ENCODE measurements around the gene SLX9. TPM values are rescaled to one million over a fixed set of nuclear protein-coding genes. Genes with fewer than 3 reads are reported as not detected.

The SLX9 gene
- total RNA-seq, 1 experiment from 2014 or later, result 77.2 TPM

DNA sequence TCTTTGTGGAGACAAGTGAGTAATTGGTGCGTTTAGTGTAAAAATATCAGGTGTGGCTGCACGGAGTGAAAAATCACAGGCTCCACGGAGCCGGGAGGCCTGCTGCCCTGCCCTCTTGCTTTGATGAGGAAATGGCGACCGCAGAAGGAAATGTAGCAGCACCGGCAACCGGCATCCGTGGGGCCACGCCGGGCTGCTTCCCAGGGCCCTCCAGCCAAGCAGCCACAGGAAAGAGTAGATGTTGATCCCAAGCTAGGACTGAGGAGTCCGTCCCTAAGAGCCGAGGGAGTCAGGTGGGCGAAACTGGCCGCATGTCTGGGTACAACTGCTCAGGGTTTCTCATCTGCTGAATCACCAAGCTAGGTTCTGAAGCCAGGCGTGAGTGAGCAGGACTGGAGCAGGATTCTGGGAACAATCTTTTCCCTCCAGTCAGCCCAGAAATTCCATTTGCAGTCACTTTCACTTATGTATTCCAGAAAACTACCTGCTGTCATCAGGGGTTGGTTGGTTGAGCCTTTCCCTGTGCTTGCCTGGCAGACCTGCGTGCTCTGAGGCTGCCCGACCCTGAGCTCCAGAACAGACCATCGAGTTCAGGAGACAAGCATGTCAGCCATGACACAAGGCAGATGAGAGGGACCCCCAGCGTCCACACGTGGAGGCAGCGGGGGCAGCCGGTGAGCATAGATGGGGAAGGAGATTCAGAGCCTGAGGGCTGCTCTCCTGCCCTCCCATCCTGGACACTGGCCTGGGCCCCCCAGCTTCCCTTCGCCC, 13.3 kb upstream of the SLX9 start:
- POLR2A ChIA-PET, result no interaction called here
- no peak for DNase-seq (ENCODE audit: low spot score)
- H3K36me3 Mint-ChIP-seq, result no peaks in the 10 kb centered on the region
- no peak overlapping the region for H3K4me3 Mint-ChIP-seq
- H3K27ac Mint-ChIP-seq, result no peak overlapping the region
- no peak for ATAC-seq
- H3K27me3 Mint-ChIP-seq (ENCODE audit: low read depth), result peaks cover 47% of the 10 kb centered on the region
- peaks cover 41% of the 10 kb centered on the region for H3K4me1 Mint-ChIP-seq
- TF ChIP-seq GABPB1 (CRISPR knock-in tag; IDR thresholded peaks at IDR 0.05) (no peak), TP53 (CRISPR knock-in tag; IDR thresholded peaks at IDR 0.05) (no peak)
- TF ChIP-seq, protein P1, sequence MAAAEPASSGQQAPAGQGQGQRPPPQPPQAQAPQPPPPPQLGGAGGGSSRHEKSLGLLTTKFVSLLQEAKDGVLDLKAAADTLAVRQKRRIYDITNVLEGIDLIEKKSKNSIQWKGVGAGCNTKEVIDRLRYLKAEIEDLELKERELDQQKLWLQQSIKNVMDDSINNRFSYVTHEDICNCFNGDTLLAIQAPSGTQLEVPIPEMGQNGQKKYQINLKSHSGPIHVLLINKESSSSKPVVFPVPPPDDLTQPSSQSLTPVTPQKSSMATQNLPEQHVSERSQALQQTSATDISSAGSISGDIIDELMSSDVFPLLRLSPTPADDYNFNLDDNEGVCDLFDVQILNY (CRISPR knock-in tag; IDR thresholded peaks at IDR 0.05), result no peak
- TF ChIP-seq, protein P2, sequence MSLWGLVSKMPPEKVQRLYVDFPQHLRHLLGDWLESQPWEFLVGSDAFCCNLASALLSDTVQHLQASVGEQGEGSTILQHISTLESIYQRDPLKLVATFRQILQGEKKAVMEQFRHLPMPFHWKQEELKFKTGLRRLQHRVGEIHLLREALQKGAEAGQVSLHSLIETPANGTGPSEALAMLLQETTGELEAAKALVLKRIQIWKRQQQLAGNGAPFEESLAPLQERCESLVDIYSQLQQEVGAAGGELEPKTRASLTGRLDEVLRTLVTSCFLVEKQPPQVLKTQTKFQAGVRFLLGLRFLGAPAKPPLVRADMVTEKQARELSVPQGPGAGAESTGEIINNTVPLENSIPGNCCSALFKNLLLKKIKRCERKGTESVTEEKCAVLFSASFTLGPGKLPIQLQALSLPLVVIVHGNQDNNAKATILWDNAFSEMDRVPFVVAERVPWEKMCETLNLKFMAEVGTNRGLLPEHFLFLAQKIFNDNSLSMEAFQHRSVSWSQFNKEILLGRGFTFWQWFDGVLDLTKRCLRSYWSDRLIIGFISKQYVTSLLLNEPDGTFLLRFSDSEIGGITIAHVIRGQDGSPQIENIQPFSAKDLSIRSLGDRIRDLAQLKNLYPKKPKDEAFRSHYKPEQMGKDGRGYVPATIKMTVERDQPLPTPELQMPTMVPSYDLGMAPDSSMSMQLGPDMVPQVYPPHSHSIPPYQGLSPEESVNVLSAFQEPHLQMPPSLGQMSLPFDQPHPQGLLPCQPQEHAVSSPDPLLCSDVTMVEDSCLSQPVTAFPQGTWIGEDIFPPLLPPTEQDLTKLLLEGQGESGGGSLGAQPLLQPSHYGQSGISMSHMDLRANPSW (CRISPR knock-in tag; conservative IDR thresholded peaks at IDR 0.05; ENCODE audit: low read depth), result no peak
- H3K9me3 Mint-ChIP-seq, result no peaks in the 10 kb centered on the region
- CTCF ChIA-PET, result interaction anchor here (0.8 to 2.2 kb wide), 4 partner anchors 23 to 133 kb away, joined by 3 to 11 read pairs (median 4); partner anchors contain the start of gene PTTG1IP

DNA sequence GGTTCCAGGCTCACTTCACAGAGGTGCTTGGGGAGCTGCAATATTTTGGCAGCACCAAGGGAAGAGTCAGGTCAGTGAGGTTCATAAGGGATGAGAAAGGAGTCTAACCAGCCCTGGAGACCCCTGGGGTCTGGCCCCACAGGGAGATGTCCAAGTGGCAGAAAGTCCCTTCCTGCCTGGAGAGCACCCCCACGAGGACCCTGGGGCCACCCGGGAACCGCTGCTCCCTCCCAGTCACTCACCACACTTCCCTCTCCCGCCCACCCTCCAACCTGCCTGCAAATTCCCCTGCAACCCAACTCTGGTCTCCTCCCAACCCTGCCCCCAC, 12.6 kb upstream of the SLX9 start:
- DNase-seq (ENCODE audit: low spot score) (no peak), ATAC-seq (no peak)
- POLR2A ChIA-PET, result no interaction called here
- Mint-ChIP-seq H3K4me3 (peak overlapping the region; percentile 9; the same call in 1 of the 2 replicates), H3K9me3 (no peaks in the 10 kb centered on the region), H3K27me3 (ENCODE audit: low read depth) (peaks cover 55% of the 10 kb centered on the region), H3K4me1 (peaks cover 41% of the 10 kb centered on the region), H3K36me3 (no peaks in the 10 kb centered on the region), H3K27ac (no peak overlapping the region)
- CTCF ChIA-PET, result interaction anchor here (0.6 to 2.2 kb wide), 9 partner anchors 20 to 213 kb away, joined by 3 to 11 read pairs (median 5); partner anchors contain the start of gene PTTG1IP
- TF ChIP-seq, protein P3, sequence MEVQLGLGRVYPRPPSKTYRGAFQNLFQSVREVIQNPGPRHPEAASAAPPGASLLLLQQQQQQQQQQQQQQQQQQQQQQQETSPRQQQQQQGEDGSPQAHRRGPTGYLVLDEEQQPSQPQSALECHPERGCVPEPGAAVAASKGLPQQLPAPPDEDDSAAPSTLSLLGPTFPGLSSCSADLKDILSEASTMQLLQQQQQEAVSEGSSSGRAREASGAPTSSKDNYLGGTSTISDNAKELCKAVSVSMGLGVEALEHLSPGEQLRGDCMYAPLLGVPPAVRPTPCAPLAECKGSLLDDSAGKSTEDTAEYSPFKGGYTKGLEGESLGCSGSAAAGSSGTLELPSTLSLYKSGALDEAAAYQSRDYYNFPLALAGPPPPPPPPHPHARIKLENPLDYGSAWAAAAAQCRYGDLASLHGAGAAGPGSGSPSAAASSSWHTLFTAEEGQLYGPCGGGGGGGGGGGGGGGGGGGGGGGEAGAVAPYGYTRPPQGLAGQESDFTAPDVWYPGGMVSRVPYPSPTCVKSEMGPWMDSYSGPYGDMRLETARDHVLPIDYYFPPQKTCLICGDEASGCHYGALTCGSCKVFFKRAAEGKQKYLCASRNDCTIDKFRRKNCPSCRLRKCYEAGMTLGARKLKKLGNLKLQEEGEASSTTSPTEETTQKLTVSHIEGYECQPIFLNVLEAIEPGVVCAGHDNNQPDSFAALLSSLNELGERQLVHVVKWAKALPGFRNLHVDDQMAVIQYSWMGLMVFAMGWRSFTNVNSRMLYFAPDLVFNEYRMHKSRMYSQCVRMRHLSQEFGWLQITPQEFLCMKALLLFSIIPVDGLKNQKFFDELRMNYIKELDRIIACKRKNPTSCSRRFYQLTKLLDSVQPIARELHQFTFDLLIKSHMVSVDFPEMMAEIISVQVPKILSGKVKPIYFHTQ (CRISPR knock-in tag; IDR thresholded peaks at IDR 0.05), result no peak
- TF ChIP-seq, protein P2 (CRISPR knock-in tag; conservative IDR thresholded peaks at IDR 0.05; ENCODE audit: low read depth), result no peak
- TF ChIP-seq PRRX2 (CRISPR knock-in tag; IDR thresholded peaks at IDR 0.05), result no peak
- TF ChIP-seq, protein P1 (CRISPR knock-in tag; IDR thresholded peaks at IDR 0.05), result no peak
- TF ChIP-seq ESRRA (CRISPR knock-in tag; IDR thresholded peaks at IDR 0.05; ENCODE audit: borderline replicate concordance), result no peak
- no peak for TF ChIP-seq ZBTB21 (CRISPR knock-in tag; IDR thresholded peaks at IDR 0.05; ENCODE audit: borderline replicate concordance)
- TF ChIP-seq NFE2L1 (CRISPR knock-in tag; IDR thresholded peaks at IDR 0.05), result no peak
- TF ChIP-seq, protein P4, sequence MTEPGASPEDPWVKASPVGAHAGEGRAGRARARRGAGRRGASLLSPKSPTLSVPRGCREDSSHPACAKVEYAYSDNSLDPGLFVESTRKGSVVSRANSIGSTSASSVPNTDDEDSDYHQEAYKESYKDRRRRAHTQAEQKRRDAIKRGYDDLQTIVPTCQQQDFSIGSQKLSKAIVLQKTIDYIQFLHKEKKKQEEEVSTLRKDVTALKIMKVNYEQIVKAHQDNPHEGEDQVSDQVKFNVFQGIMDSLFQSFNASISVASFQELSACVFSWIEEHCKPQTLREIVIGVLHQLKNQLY (CRISPR knock-in tag; IDR thresholded peaks at IDR 0.05), result no peak
- TF ChIP-seq HMGA2 (CRISPR knock-in tag; IDR thresholded peaks at IDR 0.05), result no peak
- TF ChIP-seq, protein P5, sequence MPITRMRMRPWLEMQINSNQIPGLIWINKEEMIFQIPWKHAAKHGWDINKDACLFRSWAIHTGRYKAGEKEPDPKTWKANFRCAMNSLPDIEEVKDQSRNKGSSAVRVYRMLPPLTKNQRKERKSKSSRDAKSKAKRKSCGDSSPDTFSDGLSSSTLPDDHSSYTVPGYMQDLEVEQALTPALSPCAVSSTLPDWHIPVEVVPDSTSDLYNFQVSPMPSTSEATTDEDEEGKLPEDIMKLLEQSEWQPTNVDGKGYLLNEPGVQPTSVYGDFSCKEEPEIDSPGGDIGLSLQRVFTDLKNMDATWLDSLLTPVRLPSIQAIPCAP (CRISPR knock-in tag; IDR thresholded peaks at IDR 0.05), result no peak
- TF ChIP-seq, protein P6, sequence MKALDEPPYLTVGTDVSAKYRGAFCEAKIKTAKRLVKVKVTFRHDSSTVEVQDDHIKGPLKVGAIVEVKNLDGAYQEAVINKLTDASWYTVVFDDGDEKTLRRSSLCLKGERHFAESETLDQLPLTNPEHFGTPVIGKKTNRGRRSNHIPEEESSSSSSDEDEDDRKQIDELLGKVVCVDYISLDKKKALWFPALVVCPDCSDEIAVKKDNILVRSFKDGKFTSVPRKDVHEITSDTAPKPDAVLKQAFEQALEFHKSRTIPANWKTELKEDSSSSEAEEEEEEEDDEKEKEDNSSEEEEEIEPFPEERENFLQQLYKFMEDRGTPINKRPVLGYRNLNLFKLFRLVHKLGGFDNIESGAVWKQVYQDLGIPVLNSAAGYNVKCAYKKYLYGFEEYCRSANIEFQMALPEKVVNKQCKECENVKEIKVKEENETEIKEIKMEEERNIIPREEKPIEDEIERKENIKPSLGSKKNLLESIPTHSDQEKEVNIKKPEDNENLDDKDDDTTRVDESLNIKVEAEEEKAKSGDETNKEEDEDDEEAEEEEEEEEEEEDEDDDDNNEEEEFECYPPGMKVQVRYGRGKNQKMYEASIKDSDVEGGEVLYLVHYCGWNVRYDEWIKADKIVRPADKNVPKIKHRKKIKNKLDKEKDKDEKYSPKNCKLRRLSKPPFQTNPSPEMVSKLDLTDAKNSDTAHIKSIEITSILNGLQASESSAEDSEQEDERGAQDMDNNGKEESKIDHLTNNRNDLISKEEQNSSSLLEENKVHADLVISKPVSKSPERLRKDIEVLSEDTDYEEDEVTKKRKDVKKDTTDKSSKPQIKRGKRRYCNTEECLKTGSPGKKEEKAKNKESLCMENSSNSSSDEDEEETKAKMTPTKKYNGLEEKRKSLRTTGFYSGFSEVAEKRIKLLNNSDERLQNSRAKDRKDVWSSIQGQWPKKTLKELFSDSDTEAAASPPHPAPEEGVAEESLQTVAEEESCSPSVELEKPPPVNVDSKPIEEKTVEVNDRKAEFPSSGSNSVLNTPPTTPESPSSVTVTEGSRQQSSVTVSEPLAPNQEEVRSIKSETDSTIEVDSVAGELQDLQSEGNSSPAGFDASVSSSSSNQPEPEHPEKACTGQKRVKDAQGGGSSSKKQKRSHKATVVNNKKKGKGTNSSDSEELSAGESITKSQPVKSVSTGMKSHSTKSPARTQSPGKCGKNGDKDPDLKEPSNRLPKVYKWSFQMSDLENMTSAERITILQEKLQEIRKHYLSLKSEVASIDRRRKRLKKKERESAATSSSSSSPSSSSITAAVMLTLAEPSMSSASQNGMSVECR (CRISPR knock-in tag; IDR thresholded peaks at IDR 0.05; ENCODE audit: borderline replicate concordance), result no peak
- TF ChIP-seq, protein P7, sequence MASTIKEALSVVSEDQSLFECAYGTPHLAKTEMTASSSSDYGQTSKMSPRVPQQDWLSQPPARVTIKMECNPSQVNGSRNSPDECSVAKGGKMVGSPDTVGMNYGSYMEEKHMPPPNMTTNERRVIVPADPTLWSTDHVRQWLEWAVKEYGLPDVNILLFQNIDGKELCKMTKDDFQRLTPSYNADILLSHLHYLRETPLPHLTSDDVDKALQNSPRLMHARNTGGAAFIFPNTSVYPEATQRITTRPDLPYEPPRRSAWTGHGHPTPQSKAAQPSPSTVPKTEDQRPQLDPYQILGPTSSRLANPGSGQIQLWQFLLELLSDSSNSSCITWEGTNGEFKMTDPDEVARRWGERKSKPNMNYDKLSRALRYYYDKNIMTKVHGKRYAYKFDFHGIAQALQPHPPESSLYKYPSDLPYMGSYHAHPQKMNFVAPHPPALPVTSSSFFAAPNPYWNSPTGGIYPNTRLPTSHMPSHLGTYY (CRISPR knock-in tag; IDR thresholded peaks at IDR 0.05), result no peak
- no peak for TF ChIP-seq TEAD1 (CRISPR knock-in tag; IDR thresholded peaks at IDR 0.05)
